Activated naive CD8-positive, alpha-beta T cell (primary cell): ENCODE results near the gene TAF1D.
A peak's percentile ranks its signal among the peaks of the same experiment; 100 is the strongest.
"Not testable (repeated sequence)": the region's sequence is repeated elsewhere in the genome, so short reads cannot be mapped to it uniquely, and the experiment has no call there.

Source experiments
- H3K27ac Mint-ChIP-seq: one replicate; pipeline ENCODE4 v1.8.0; 2021; ENCODE audit warnings: mixed read lengths
- H3K27me3 Mint-ChIP-seq: one replicate; pipeline ENCODE4 v1.8.0; 2021; ENCODE audit warnings: mixed read lengths
- H3K36me3 Mint-ChIP-seq: one replicate; pipeline ENCODE4 v1.8.0; 2021; ENCODE audit warnings: mixed read lengths
- H3K4me1 Mint-ChIP-seq: one replicate; pipeline ENCODE4 v1.8.0; 2021; ENCODE audit warnings: low read depth, mixed read lengths
- H3K4me3 Mint-ChIP-seq: one replicate; pipeline ENCODE4 v1.8.0; 2021; ENCODE audit warnings: mild to moderate bottlenecking, mixed read lengths
- H3K9me3 Mint-ChIP-seq: one replicate; pipeline ENCODE4 v1.8.0; 2021; ENCODE audit warnings: low read depth, mixed read lengths

TAF1D gene

GRCh38 chr11:93761910-93762309 lies 20.6 kb upstream of the TAF1D start:
- H3K9me3 Mint-ChIP-seq = no peaks in the 10 kb centered on the region
- no peak overlapping the region for H3K27ac Mint-ChIP-seq
- H3K36me3 Mint-ChIP-seq = peaks cover 5% of the 10 kb centered on the region
- H3K4me3 Mint-ChIP-seq = no peak overlapping the region
- no peaks in the 10 kb centered on the region for H3K27me3 Mint-ChIP-seq
- no peaks in the 10 kb centered on the region for H3K4me1 Mint-ChIP-seq

- H3K9me3 Mint-ChIP-seq, H3K4me1 Mint-ChIP-seq, H3K27me3 Mint-ChIP-seq, H3K27ac Mint-ChIP-seq, H3K4me3 Mint-ChIP-seq, H3K36me3 Mint-ChIP-seq: not testable (repeated sequence)
Measured at GRCh38 chr11:93759123-93759522, 17.8 kb upstream of the TAF1D start.

- H3K27ac Mint-ChIP-seq = no peak overlapping the region
- no peaks in the 10 kb centered on the region for H3K4me1 Mint-ChIP-seq
- H3K36me3 Mint-ChIP-seq = peaks cover 5% of the 10 kb centered on the region
- H3K27me3 Mint-ChIP-seq = no peaks in the 10 kb centered on the region
- no peaks in the 10 kb centered on the region for H3K9me3 Mint-ChIP-seq
- H3K4me3 Mint-ChIP-seq = no peak overlapping the region
Measured at GRCh38 chr11:93757924-93758865, 16.9 kb upstream of the TAF1D start.

- Mint-ChIP-seq H3K27ac (no peak overlapping the region), H3K4me3 (no peak overlapping the region), H3K36me3 (peaks cover 5% of the 10 kb centered on the region), H3K27me3 (no peaks in the 10 kb centered on the region), H3K4me1 (no peaks in the 10 kb centered on the region), H3K9me3 (no peaks in the 10 kb centered on the region)
Measured at GRCh38 chr11:93757301-93757700, 16.0 kb upstream of the TAF1D start.

GRCh38 chr11:93756748-93757147 lies 15.5 kb upstream of the TAF1D start:
- peaks cover 5% of the 10 kb centered on the region for H3K36me3 Mint-ChIP-seq
- H3K27me3 Mint-ChIP-seq = no peaks in the 10 kb centered on the region
- no peaks in the 10 kb centered on the region for H3K9me3 Mint-ChIP-seq
- H3K4me3 Mint-ChIP-seq = no peak overlapping the region
- no peaks in the 10 kb centered on the region for H3K4me1 Mint-ChIP-seq
- H3K27ac Mint-ChIP-seq = no peak overlapping the region

GRCh38 chr11:93753241-93753640 lies 11.9 kb upstream of the TAF1D start:
- no peaks in the 10 kb centered on the region for H3K4me1 Mint-ChIP-seq
- no peaks in the 10 kb centered on the region for H3K27me3 Mint-ChIP-seq
- no peak overlapping the region for H3K27ac Mint-ChIP-seq
- no peak overlapping the region for H3K4me3 Mint-ChIP-seq
- H3K9me3 Mint-ChIP-seq = no peaks in the 10 kb centered on the region
- H3K36me3 Mint-ChIP-seq = peaks cover under 1% of the 10 kb centered on the region

- no peaks in the 10 kb centered on the region for H3K9me3 Mint-ChIP-seq
- no peak overlapping the region for H3K27ac Mint-ChIP-seq
- no peak overlapping the region for H3K4me3 Mint-ChIP-seq
- peaks cover 4% of the 10 kb centered on the region for H3K4me1 Mint-ChIP-seq
- peaks cover 3% of the 10 kb centered on the region for H3K36me3 Mint-ChIP-seq
- no peaks in the 10 kb centered on the region for H3K27me3 Mint-ChIP-seq
Measured at GRCh38 chr11:93751001-93751400, 9.7 kb upstream of the TAF1D start.

GRCh38 chr11:93747122-93747521 lies 5.8 kb upstream of the TAF1D start:
- Mint-ChIP-seq H3K27me3 (no peaks in the 10 kb centered on the region), H3K36me3 (peaks cover 6% of the 10 kb centered on the region), H3K27ac (no peak overlapping the region), H3K4me3 (no peak overlapping the region), H3K4me1 (peaks cover 34% of the 10 kb centered on the region), H3K9me3 (no peaks in the 10 kb centered on the region)

GRCh38 chr11:93746101-93746500 lies 4.8 kb upstream of the TAF1D start:
- H3K9me3 Mint-ChIP-seq = no peaks in the 10 kb centered on the region
- no peak overlapping the region for H3K27ac Mint-ChIP-seq
- no peaks in the 10 kb centered on the region for H3K27me3 Mint-ChIP-seq
- peaks cover 34% of the 10 kb centered on the region for H3K4me1 Mint-ChIP-seq
- no peak overlapping the region for H3K4me3 Mint-ChIP-seq
- peaks cover 6% of the 10 kb centered on the region for H3K36me3 Mint-ChIP-seq

- H3K4me1 Mint-ChIP-seq = peaks cover 34% of the 10 kb centered on the region
- H3K4me3 Mint-ChIP-seq, H3K27ac Mint-ChIP-seq, H3K9me3 Mint-ChIP-seq, H3K27me3 Mint-ChIP-seq: not testable (repeated sequence)
- peaks cover 10% of the 10 kb centered on the region for H3K36me3 Mint-ChIP-seq
Measured at GRCh38 chr11:93745005-93745755, 3.9 kb upstream of the TAF1D start.

- H3K27ac Mint-ChIP-seq = no peak overlapping the region
- H3K4me3 Mint-ChIP-seq = no peak overlapping the region
Measured at GRCh38 chr11:93744669-93745004, 3.3 kb upstream of the TAF1D start.

GRCh38 chr11:93743291-93743690 lies 2.0 kb upstream of the TAF1D start:
- H3K27ac Mint-ChIP-seq = no peak overlapping the region
- H3K4me3 Mint-ChIP-seq = peak overlapping the region; percentile 74
- peaks cover 40% of the 10 kb centered on the region for H3K4me1 Mint-ChIP-seq
- H3K27me3 Mint-ChIP-seq = no peaks in the 10 kb centered on the region
- peaks cover 24% of the 10 kb centered on the region for H3K36me3 Mint-ChIP-seq
- no peaks in the 10 kb centered on the region for H3K9me3 Mint-ChIP-seq

More at GRCh38 chr11:93744669-93745004, 3.3 kb upstream of the TAF1D start:
- Mint-ChIP-seq H3K9me3 (no peaks in the 10 kb centered on the region), H3K4me1 (peaks cover 35% of the 10 kb centered on the region), H3K27me3 (no peaks in the 10 kb centered on the region), H3K36me3 (peaks cover 15% of the 10 kb centered on the region)

GRCh38 chr11:93741882-93742226 lies 559 bp upstream of the TAF1D start:
- Mint-ChIP-seq H3K4me3 (peak overlapping the region; percentile 100), H3K4me1 (peaks cover 53% of the 10 kb centered on the region), H3K9me3 (no peaks in the 10 kb centered on the region), H3K27me3 (no peaks in the 10 kb centered on the region), H3K27ac (peak overlapping the region; percentile 100), H3K36me3 (peaks cover 33% of the 10 kb centered on the region)

- Mint-ChIP-seq H3K4me1 (peaks cover 59% of the 10 kb centered on the region), H3K27me3 (no peaks in the 10 kb centered on the region), H3K4me3 (peak overlapping the region; percentile 100), H3K36me3 (peaks cover 42% of the 10 kb centered on the region), H3K9me3 (no peaks in the 10 kb centered on the region), H3K27ac (peak overlapping the region; percentile 100)
Measured at GRCh38 chr11:93740730-93741093, 583 bp downstream of the TAF1D start.

GRCh38 chr11:93740031-93740729 lies 1.1 kb downstream of the TAF1D start:
- Mint-ChIP-seq H3K9me3 (no peaks in the 10 kb centered on the region), H3K36me3 (peaks cover 43% of the 10 kb centered on the region), H3K4me3 (peak overlapping the region; percentile 100), H3K27me3 (no peaks in the 10 kb centered on the region), H3K27ac (peak overlapping the region; percentile 100), H3K4me1 (peaks cover 60% of the 10 kb centered on the region)
